Stimulated activated CD8-positive, alpha-beta memory T cell treated with anti-CD3 and anti-CD28 coated beads, Interleukin-15, amount 100 ng/mL, for 4 hours (primary cell): ENCODE results near the gene NCKAP1.
"Not testable (repeated sequence)": the region's sequence is repeated elsewhere in the genome, so short reads cannot be mapped to it uniquely, and the experiment has no call there.

ENCODE experiments used
- DNase-seq, 2 donors: peaks; one replicate each; pipeline ENCODE4 v3.0.0-alpha.2; 2020; ENCODE audit warnings: low read depth in 2 of 2

The NCKAP1 gene

DNA sequence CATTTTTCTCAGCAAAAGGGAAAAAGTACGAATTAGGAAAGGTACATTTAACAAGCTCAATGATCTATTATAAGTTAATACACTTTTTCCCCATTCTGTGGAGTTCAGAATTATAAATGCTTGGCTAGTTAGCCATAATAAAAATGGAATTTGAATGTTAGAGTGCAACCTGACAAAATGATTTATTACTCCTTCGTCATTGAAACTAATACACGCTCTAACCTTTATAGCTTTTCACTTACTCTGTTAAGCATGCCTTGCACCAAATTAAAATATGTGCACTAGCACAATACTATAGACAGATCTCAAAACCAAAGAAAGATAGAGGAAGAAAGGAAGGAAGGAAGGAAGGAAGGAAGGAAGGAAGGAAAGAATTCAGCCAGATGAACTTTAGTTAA lies 125.7 kb downstream of the NCKAP1 start:
- no peak for DNase-seq

DNA sequence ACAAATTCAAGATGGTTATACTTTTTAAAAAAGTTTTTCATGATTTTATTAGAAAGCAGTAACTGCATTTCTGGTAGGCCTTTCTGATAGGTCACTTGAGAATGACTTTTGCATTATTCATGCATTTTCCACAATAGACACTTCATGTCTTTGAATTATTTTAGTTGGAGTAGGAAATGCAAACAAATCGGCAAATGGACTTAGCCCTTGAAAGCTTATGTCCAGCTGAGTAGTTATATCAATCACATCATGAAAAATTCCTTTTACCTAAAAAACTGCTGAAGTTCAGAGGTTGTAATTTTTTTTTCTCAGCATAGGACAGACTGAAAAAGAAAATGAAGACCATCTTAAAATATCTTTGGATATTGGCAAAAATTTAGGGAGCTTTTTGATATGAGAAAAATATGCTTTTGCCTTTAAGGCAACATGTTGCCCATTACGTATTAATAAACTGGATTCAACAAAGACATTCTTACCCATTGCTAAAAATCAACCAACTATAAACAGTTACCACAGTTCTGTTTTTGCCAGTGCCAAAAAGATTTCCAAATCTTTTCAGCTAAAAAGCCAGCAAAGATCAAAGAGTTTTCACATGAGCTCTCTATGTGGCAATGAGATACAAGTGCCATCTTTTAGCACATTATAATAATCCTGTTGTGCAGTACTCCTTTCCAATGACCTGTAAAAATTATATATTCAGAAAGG lies 126.3 kb downstream of the NCKAP1 start:
- DNase-seq = no peak

DNA sequence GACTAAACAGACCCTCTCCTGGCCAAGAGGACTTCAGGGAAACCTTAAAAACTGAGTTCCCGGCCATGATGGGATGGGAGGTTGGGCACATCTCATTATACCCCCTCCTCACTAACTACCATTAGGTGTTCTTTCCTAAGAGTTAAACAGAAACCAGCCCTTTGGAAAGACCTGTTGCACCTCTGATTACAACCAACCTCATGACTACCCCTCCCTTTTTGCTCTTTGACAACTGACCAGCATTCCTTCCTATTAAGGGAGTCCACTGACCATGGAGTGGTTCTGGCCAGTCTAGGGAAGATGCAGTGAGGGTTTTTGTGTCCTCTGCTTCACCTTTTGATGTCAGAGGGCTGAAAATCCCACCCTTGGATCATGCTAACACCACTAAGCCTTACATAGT lies 127.3 kb downstream of the NCKAP1 start:
- DNase-seq = no peak

DNA sequence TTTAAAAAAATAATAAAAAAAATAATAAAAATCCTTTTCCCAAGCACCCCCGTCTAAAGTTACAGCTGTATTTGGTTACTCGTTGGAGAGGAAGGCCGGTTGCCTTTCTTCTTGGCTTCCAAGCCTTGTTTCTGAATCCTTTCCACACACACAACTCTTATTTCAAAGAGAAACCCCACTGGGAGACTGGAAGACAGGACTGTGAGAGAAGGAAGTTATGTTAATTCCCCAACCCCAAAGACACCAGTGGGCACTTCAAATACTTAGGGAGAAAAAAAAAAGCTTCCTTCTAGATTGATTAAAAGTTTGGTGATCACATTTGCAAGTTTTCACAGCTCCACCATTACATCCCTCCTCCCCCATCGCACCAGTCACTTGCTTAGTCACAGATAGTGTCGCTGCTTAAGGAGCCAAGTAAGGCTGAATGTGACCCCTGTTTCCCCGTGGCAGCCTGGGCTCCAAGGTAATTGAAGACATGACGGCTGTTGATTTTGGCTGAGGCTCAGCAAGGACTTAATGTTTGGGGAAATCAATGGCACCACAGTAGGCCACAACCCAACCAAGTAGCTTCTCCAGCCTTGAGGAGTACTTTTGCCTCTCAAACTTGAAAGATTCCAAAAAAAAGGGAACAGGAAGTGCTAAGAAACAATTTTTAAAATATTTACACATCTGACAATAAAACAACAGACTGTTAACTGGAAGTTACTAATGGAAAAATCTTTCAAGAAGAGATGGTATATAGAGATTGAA lies 131.0 kb downstream of the NCKAP1 start:
- no peak for DNase-seq

DNA sequence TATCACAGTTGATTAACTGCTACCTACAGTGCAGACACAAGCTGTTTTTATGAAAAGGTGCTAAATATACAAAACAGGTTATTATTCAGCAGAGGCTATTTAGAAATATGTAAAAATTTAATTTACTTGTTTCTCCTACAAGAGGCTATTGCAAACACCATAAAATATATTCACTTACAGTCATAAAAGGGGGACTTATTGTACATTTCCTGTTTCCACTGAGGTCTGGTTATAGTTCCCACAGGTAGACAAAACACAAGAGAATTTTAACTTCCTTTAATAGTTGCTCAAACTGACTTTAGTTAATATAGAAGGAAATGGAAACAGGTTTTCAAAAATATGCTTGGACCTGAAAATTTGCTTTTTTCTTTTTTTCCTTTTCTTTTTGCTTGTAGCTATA lies 131.8 kb downstream of the NCKAP1 start:
- no peak for DNase-seq

DNA sequence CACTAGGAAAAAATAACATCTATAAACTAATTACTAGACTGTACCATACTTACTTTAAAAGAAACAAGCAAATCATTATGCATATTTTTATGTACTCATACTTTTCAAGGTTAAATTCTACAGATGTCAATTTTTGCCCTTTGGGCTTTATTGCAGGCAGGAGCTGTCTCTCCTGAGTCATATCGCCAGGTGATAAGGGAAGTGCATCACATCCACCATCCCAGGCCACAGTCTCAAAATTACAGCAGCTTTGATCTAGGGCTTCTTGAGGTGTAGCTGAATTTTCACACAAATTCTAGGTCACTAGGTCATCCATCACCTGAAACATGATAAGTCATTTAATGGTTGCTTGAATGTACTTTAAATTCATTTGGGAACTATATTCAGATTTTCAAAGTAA lies 133.4 kb downstream of the NCKAP1 start:
- no peak for DNase-seq

DNA sequence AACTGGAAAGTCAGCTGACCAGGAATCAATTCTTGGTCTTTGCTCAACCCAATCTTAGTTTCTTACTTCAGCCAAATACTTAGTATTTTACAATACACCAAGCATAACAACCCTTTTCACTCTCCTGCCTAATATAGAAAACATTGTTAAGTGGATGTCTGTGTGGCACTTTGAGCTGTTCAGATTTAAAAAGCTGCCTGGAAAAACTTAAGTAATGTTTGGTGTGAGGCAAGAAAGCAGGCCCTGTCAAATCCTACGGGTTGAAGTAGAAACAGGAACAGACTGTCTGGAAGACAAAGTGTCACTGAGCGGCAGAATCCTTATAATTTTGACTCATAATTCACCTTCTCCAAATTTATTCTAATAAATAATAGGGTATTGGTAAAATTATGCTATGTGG lies 134.7 kb downstream of the NCKAP1 start:
- no peak for DNase-seq

DNA sequence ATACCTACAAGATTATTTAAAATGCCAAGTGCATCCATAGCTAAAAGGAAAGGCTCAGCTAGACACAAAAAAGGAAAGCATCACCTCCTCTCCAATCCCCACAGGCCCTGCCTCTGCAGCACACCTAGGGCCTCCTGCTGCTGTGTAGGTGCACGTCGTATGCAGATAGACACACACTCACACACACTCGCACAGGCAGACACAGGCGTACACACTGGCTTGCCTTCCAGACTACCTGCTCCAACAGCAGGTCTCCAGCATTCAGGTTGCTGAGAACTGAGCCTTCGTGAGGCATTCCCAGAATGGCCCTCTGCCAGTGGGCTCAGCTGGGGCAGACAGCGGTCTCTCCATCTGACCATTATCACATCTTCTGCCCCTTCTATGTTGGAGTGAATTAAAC lies 136.5 kb downstream of the NCKAP1 start:
- DNase-seq = no peak

DNA sequence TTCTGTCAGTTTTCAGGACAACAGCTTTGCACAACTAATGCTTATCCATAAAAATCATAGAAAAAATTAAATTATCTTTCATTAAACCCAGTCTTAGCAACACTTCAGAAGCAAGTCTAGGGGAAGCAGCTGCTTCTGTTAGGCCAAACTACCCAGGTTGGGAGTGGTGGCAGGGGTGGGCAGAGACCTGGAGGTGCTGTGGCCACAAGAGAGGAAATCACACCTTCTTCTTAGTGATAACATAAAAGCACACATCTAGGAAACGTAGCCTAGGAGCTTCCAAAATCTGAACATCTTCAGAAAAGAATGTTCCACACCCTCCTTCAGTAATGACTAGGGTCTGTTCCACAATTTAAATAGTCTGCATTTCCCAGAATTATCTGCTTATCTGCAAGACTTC lies 139.5 kb downstream of the NCKAP1 start:
- DNase-seq = no peak

DNA sequence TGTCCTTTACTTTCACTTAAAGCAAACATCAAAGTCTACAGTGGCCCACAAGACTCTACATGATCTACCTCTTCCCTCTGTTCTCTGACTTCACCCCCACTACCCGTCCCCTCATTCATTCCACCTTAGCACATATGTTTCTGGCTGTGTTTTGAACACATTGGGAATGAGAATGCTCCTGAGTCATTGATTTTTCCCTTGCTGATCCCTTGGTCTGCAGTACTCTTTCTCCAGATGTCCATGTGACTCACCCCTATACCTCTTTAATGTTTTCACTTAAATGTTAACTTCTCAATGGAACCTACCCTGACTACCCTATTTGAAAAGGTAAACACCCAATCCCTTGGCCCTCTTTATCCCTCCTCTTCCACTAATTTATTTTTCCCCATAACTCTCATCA lies 141.1 kb downstream of the NCKAP1 start:
- DNase-seq = no peak

DNA sequence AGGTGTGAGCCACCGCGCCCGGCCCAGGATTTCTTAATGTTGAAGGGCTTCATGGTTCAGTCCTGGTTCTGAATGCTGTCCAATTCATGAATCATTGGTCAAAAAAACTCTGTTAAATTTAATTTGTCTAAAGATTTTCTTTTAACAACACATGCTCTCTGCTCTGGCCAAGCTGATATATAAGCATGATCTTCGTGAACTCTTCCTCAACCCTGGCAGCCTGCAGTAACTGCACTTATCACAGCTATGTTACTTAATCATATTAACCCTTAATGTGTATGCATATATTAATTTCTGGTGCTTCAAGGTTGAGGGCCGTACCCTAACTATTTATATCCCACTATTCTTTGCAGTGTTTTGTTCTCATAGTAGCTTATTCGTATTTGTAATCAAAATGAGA lies 142.5 kb downstream of the NCKAP1 start:
- no peak for DNase-seq

DNA sequence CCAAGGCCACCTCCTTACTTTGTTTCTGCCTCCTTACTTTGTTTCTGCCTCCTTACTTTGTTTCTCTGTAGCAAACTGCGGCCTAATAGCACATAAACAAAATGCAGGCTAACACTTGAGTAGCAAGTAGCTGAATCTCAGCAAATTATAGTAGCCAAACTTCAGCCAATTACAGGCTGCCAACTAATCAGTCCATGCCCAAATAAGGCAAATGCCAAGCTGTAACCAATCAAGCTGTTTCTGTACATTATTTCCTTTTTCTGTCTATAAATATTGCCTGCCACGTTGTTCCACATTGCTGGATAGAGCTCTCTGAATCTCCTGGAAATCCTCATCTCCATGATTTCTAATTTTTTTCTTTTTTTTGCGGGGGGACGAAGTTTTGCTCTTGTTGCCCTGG lies 143.1 kb downstream of the NCKAP1 start:
- no peak for DNase-seq

DNA sequence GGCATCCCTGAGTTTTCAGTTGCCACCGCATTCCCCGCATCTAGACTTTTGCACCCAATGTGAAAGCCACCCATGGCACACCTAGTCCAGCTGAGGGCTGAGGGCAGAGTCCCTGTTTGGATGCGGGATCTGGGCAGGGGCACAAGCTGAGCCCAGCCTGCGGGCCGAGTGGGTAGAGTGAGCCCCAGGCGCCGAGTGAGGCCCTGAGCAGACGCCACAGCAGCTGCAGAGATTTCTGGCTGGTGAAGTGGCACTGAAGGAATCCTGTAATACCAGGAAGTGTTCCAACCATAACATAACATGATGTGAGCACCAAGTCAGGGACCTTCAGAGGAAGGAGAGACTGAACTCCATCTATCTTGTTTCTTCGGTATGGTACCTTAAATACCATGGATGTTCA lies 144.1 kb downstream of the NCKAP1 start:
- DNase-seq = no peak

DNA sequence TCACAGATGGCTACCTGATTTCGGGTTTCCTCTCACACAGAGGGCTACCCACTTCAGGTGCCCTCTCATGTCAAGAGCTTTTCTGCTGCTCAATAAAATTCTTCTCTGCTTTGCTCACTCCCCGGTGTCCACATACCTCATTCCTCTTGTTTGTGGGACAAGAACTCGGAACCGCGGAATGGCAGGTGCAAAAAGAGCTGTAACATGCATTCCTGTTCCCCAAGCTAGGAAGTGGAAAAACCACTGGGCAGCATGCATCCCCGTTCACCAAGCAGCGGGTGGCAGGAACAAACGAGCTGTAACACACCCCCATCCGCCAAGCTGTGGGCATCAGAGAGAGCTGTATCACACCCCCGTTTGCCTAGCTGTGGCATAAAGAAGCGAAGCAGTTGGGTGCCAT lies 144.6 kb downstream of the NCKAP1 start:
- no peak for DNase-seq

DNA sequence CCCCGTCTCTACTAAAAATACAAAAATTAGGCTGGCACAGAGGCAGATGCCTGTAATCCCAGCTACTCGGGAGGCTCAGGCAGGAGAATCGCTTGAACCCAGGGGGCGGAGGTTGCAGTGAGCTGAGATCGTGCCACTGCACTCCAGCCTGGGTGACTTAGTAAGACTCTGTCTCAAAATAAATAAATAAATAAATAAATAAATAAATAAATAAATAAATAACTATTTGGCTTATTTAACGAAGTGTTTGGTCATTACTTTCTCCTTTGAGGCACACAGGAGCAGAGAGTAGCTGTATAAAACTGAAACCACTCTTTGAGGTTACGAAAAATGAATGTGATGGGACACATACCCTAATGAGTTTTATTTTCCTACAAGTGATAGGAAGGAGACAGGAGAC lies 145.2 kb downstream of the NCKAP1 start:
- DNase-seq = not testable (repeated sequence)

DNA sequence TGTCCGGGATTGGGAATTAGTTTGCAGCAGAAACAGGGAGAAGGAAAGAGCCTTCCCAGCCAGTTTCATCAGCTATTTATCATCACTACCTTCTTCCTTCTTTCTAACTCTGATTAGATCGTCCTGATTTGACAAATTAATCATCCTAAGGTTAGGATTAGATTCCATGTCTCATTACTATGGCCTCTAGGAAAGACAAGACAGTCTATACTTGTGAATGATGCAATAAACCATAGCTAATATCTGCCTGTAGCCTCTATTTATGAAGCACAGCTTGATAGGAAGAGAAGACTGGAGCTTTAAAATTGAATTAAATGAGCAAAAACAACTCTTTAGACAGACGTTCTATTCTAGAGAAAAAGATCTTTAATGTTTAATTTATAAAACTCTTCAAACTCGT lies 146.6 kb downstream of the NCKAP1 start:
- DNase-seq = no peak

DNA sequence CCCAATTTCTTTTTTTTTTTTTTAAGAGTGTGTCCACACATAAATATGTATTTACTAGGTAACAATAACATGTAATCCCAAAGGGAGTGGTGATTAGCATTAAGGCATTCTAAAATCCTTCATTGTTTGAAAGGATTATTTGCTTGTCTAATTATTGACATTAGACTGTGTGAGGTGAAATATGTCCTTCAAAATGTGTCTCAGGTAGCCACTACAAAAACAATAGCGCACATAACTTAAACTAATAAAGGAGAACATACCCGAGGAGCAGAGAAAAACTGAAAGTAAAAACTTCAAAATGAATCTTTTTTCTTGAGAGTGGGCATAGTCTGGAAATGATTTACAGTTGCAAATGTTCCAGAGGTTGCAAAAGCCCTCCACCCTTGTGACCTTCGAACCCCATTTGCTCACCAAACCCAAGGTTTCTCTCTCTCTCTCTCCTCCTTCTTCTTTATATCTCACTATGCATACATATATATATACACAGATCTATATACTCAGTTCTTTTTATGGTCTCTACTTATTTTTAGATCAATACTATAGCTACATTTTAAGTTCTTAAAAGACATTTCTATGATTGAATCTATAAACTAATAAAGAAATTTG lies 147.4 kb downstream of the NCKAP1 start:
- no peak for DNase-seq

DNA sequence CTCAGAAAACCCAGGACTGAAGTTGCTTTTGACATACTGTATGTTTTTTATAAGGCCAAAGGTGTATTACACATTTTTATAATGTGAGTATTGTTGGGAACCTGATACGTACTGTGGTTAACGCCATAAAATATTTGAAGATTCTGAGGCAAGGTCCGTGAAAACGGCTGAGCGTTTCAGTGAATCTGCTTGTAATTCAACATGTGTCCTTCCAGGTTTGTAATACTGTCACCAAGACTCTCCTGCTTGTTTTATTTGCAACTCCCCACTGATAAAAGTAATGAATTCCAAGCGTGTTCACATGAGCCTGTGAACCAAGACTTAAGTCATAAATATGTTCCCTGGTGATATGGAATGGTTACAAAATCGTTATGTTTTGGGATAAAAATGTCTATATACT lies 148.0 kb downstream of the NCKAP1 start:
- DNase-seq = no peak

DNA sequence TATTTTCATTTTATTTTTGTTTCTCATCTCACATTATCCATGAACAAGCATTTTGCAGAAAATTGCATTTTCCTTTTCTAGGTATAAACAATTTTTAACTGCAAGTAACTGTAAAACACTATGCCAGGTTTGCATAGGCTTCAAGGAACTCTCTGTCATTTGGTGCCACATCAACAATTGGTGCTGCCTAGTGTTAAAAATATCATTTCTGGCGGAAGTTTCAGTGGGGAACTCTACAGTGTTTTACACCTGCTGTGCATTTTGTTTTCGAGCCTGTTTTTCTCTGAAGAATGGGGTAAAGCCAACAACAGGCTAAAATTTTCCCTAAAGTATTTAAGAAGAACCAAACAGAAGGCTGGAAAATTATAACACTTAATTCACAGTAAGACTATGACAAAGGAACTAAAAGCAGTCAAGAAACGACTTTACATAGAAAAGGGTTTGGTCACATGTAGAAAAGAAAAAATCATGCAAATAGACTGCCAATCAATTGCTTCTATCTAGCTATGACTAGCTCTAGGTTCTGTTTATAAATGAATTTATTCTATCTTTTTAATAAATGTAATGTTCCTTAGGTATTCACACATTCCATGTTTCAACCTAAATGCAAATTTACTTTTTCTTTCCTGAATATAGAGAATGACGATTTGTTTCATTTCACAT lies 150.4 kb downstream of the NCKAP1 start:
- DNase-seq = no peak

DNA sequence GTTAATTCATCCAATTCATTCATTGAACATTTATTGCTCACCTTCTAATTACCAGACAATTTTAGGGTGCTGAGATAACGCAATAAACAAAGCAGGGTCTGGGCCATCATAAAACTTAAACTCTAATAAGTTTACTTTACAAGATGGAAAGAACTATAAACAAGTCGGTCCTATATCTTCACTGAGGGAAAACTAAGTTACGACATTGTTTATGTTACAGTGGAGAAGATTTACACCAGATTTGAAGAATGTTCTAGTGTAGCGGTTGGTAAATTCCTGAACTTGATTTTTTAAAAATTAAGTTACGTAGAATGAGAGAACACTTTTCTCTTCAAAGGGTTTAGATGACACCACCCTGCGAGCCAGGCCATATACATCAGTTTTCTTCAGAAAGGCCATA lies 151.2 kb downstream of the NCKAP1 start:
- no peak for DNase-seq

DNA sequence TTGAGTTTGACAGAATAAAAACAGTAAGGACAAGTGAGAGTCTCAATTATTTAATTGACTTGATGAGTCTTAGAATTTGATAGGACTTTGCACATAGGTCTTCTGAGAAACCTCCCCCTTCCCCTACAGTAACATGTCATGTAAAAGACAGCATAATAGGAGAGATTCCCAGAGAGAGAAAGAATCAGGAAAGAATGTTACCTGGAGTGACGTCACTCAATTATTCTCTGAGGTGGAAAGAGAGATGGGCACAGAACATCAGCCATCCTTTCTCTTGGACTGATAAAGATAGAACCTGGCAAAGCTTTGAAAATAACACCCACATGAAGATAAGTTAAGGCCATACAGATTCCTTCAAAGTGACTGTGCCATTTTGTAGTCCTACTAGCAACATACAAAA lies 152.5 kb downstream of the NCKAP1 start:
- DNase-seq = no peak

DNA sequence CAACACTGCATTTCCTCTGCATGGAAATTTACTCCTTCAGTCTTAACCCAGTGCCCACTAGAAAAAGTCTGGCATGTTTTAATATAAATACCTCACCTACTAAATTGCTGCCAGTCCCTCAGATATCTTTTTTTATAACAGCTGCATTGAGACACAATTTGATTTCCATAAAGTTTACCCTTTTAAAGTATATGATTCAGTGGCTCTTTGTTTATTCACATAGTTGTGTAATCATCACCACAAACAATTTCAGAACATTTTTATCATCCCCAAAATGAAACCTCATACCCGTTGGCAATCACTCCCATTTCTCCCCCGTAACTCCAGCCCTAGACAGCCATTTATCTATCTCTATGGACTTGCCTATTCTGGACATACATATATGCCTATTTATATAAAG lies 154.8 kb downstream of the NCKAP1 start:
- no peak for DNase-seq

DNA sequence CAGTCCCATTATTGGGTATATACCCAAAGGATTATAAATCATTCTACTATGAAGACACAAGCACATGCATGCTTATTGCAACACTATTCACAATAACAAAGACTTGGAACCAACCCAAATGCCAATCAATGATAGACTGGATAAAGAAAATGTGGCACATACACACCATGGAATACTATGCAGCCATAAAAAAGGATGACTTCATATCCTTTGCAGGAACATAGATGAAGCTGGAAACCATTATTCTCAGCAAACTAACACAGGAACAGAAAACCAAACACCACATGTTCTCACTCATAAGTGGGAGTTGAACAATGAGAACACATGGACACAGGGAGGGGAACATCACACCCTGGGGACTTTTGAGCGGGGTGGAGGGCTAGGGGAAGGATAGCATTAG lies 158.2 kb downstream of the NCKAP1 start:
- DNase-seq = not testable (repeated sequence)
